ENCODE results near the gene TSPAN7.

DNA sequence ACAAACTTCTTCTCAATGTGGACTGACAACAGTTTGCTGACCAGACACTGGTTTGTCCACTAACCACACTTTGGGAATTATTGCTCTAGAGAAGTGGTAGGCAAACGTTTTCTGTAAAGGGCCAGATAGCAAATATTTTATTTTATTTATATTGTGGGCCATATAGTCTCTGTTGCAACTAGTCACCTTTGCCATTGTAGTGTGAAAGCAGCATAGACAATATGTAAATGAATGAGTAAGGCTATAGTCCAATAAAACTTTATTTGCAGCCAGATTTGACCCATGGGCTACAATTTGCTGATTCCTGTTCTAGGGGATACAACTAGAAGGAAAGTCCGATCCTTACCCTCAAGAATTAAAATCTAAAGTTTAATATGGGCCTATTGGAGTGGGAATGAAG is 14.5 kb downstream of the TSPAN7 start:
- TF ChIP-seq, protein P1, sequence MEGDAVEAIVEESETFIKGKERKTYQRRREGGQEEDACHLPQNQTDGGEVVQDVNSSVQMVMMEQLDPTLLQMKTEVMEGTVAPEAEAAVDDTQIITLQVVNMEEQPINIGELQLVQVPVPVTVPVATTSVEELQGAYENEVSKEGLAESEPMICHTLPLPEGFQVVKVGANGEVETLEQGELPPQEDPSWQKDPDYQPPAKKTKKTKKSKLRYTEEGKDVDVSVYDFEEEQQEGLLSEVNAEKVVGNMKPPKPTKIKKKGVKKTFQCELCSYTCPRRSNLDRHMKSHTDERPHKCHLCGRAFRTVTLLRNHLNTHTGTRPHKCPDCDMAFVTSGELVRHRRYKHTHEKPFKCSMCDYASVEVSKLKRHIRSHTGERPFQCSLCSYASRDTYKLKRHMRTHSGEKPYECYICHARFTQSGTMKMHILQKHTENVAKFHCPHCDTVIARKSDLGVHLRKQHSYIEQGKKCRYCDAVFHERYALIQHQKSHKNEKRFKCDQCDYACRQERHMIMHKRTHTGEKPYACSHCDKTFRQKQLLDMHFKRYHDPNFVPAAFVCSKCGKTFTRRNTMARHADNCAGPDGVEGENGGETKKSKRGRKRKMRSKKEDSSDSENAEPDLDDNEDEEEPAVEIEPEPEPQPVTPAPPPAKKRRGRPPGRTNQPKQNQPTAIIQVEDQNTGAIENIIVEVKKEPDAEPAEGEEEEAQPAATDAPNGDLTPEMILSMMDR (IDR thresholded peaks at IDR 0.05): no peak
- no peak for TF ChIP-seq POLR2A (IDR thresholded peaks at IDR 0.05)

All from vagina (tissue), 2 donors.